AG20443 (cell line): ENCODE results near the gene CLEC4G.

Experiments
- DNase-seq: peaks from one replicate; pipeline ENCODE4 v3.0.0; 2012; ENCODE audit warnings: low spot score, mixed read lengths

Gene CLEC4G

GRCh38 chr19:7697721-7698287, 34.1 kb downstream of the CLEC4G start:
- DNase-seq: no peak

DNA sequence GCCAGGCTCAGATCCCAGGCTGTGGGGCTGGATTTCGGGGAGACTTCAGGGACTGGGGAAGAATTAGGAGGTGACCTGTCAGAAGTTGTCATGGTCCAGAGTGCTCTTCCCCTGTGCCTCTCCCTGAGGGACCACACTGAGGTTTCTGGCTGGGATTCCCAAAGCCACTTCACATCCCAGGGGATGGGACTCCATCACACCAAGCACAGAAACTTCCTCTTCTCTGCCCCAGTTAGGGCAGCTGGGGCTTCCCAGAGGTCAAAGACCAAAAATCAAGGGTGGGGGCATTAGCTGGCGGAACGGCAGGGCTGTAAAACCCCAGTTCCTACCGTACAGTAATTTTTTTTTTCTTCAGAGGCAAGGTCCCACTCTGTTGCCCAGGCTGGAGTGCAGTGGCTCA, 37.4 kb downstream of the CLEC4G start:
- no peak for DNase-seq

GRCh38 chr19:7692417-7693088, 39.4 kb downstream of the CLEC4G start:
- no peak for DNase-seq

DNA sequence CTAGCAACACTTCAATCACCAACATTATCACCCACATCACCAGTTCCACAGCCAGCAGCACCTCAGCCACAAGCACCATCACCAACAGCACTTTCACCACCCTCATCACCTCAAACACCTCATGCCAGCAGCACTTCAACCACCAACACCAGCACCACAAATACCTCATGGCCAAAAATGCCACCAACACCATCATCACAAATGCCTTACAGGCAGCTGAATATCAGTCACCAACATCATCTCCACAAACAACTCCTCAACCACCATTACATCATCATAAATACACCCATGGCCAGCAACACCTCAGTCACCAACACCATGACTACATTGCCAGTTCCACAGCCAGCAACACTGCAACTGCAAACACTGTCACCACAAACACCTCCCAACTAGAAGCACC, 40.4 kb downstream of the CLEC4G start:
- DNase-seq: no peak

DNA sequence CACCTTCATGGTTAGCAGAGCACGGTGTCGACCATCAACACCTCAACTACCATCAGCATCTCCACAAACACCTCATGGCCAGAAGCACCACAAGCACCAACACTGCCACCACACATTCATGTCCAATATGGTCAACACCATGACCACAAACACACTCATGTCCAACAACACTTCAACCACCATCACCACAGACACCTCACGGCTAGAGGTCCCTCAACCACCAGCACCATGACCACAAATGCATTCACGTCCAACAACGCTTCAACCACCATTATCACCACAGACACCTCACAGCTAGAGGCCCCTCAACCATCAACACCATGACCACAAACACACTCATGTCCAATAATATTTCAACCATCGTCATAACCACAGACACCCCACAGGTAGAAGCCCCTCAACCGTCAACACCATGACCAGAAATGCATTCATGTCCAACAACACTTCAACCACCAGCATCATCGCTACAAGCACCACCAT, 41.1 kb downstream of the CLEC4G start:
- no peak for DNase-seq

- DNase-seq: no peak
Measured at GRCh38 chr19:7689165-7689564, 42.7 kb downstream of the CLEC4G start.

DNA sequence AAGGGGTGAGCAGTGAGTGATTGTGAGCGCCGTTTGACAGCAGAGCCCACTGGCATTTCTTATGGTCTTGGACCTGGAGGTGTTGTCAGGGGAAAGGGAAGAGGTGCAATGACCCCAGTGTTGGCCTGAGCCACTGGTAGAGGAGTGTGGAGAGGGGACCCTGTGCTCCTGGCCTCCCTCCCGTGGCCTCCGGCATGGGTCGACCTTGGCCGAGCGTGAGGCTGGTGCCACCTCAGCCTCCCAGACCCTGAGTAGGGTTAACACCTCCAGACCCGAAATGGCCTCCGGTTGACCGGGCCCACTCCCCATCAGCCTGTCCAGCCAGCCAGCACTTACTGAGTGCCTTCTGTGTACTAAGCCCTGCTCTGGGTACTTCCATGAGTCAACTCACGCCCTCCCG, 44.7 kb downstream of the CLEC4G start:
- DNase-seq: no peak

- no peak for DNase-seq
Measured at GRCh38 chr19:7685546-7686445, 46.1 kb downstream of the CLEC4G start.

- DNase-seq: no peak
Measured at GRCh38 chr19:7682175-7682855, 49.6 kb downstream of the CLEC4G start.

- DNase-seq: peak; percentile 90
Measured at GRCh38 chr19:7681340-7682174, 50.4 kb downstream of the CLEC4G start.

DNA sequence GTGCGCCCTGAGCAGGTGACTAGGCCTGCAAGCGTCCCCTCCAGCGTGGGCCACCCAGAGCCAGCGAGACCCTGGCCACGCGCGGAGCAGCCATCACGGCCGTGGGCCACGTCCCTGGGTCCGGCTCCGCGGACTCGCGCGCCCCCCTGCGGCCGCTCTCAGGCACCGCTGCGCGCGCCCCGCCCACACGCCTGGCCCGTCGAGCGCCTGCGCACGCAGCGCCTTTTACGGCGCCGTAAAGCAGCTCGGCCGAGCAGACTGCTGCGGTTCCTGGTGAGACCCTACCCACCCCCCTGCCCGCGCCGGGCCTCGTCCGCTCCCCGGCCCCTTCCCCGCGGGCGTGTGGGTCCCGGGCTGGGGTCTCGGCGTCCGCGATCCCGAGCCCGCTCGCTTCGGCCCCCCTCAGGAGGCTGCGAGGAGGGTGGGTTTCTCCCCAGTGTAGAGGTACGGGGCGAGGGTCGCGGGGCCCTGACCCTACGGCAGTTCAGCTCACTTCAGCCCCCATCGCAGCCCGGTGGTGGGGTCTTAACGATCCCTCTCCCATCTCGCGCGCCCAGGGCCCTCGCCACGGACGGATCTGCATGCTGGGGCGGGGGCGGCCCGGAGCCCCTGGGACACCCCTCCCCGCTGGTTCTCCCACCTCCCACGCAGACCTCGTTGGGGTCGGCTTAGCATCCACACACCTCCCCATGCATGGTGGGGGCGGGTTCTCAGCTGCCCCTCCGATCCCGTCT, 51.1 kb downstream of the CLEC4G start, which contains the start of gene TRAPPC5:
Gene TRAPPC5 (plus strand): TSS at position 228 of the 734 bp plus-strand sequence. CDS start 1,421 bp downstream, outside the sequence.
- peak; percentile 98 for DNase-seq

GRCh38 chr19:7679771-7680605, 51.9 kb downstream of the CLEC4G start:
- no peak for DNase-seq

DNA sequence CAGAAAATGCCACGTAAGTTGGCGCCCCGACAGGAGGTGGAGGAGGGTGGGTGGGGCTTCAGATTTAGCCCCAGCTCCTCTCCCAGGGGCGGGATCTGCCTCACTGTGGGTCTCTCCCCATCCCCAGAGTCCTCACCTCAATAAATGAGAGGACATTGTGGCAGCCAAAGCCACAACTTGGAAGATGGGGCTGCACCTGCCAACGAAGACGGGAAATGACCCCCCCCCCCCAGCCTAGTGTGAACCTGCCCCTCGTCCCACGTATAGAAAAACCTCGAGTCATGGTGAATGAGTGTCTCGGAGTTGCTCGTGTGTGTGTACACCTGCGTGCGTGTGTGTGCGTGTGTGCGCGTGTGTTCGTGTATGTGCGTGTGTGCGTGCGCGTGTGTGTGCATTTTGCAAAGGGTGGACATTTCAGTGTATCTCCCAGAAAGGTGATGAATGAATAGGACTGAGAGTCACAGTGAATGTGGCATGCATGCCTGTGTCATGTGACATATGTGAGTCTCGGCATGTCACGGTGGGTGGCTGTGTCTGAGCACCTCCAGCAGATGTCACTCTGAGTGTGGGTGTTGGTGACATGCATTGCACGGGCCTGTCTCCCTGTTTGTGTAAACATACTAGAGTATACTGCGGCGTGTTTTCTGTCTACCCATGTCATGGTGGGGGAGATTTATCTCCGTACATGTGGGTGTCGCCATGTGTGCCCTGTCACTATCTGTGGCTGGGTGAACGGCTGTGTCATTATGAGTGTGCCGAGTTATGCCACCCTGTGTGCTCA, 52.7 kb downstream of the CLEC4G start:
- no peak for DNase-seq
